PC-3 (cell line): ENCODE data around the gene MED15.

Experiments used
- CTCF ChIP-seq: fragments of 300-600 bp; sonication (generic); conservative IDR thresholded peaks from 2 replicates; pipeline ENCODE4 v1.5.1; 2017; ENCODE audit warnings: antibody characterized with exemption, low read depth, mild to moderate bottlenecking, low read length
- EZH2phosphoT487 ChIP-seq: fragments of 300-600 bp; sonication (generic); IDR thresholded peaks from 2 replicates; pipeline ENCODE4 v1.6.1; 2018; ENCODE audit warnings: mild to moderate bottlenecking, antibody characterized with exemption, low read length, borderline replicate concordance

- TF ChIP-seq EZH2phosphoT487 (no peak), CTCF (no peak)
Observed at GRCh38 chr22:20559174-20559760, 51.9 kb downstream of the MED15 start.
